H9 (cell line): ENCODE measurements around the gene PLCG1. TPM values are rescaled to one million over a fixed set of nuclear protein-coding genes. Genes with fewer than 3 reads are reported as not detected.

Source experiments
- DNase-seq: peaks from one replicate; pipeline ENCODE4 v3.0.0-alpha.2; 2017
- H2AFZ ChIP-seq: one replicate; pipeline ENCODE4 v1.6.1; 2013; ENCODE audit warnings: mild to moderate bottlenecking, low read length, control low read depth, moderate library complexity
- H2AK5ac ChIP-seq: 2 replicates; pipeline ENCODE4 v1.6.1; 2013; ENCODE audit warnings: low read length, control low read depth, mixed read lengths; ENCODE audit not compliant: insufficient read length
- H2BK120ac ChIP-seq: one replicate; pipeline ENCODE4 v1.6.1; 2013; ENCODE audit warnings: low read depth, mild to moderate bottlenecking, low read length, control low read depth, inconsistent platforms; ENCODE audit not compliant: poor library complexity, severe bottlenecking
- H2BK12ac ChIP-seq: 2 replicates; pipeline ENCODE4 v1.6.1; 2013; ENCODE audit warnings: low read length, control low read depth, mixed read lengths, low read depth; ENCODE audit not compliant: insufficient read length
- H2BK15ac ChIP-seq: 2 replicates; pipeline ENCODE4 v1.6.1; 2013; ENCODE audit warnings: low read depth, low read length, control low read depth
- H2BK20ac ChIP-seq: one replicate; pipeline ENCODE4 v1.6.1; 2013; ENCODE audit warnings: low read depth, mild to moderate bottlenecking, low read length, control low read depth, inconsistent platforms; ENCODE audit not compliant: poor library complexity, severe bottlenecking
- H2BK5ac ChIP-seq: 2 replicates; pipeline ENCODE4 v1.6.1; 2013; ENCODE audit warnings: low read length, control low read depth, mixed read lengths; ENCODE audit not compliant: insufficient read length
- H3K14ac ChIP-seq: 2 replicates; pipeline ENCODE4 v1.6.1; 2013; ENCODE audit warnings: low read length, control low read depth; ENCODE audit not compliant: insufficient read depth
- H3K18ac ChIP-seq: 2 replicates; pipeline ENCODE4 v1.6.1; 2013; ENCODE audit warnings: low read depth, mild to moderate bottlenecking, mixed read lengths, low read length, control low read depth; ENCODE audit not compliant: insufficient read length
- H3K23ac ChIP-seq: 2 replicates; pipeline ENCODE4 v1.6.1; 2013; ENCODE audit warnings: low read length, control low read depth, mixed read lengths, low read depth; ENCODE audit not compliant: insufficient read length
- H3K23me2 ChIP-seq: 2 replicates; pipeline ENCODE4 v1.6.1; 2013; ENCODE audit warnings: low read depth, mild to moderate bottlenecking, mixed read lengths, low read length, control low read depth; ENCODE audit not compliant: insufficient read length, poor library complexity, severe bottlenecking
- H3K27ac ChIP-seq: 2 replicates; pipeline ENCODE4 v1.5.1; 2013; ENCODE audit warnings: low read length, control low read depth, mixed read lengths, low read depth; ENCODE audit not compliant: insufficient read length
- H3K27me3 ChIP-seq: 2 replicates; pipeline ENCODE4 v1.6.1; 2013; ENCODE audit warnings: low read length, control low read depth, inconsistent platforms; ENCODE audit not compliant: insufficient read depth
- H3K4ac ChIP-seq: 2 replicates; pipeline ENCODE4 v1.6.1; 2013; ENCODE audit warnings: low read depth, mild to moderate bottlenecking, control low read depth, inconsistent platforms, low read length, moderate library complexity
- H3K4me1 ChIP-seq: 2 replicates; pipeline ENCODE4 v1.6.1; 2013; ENCODE audit warnings: low read length, control low read depth, inconsistent platforms; ENCODE audit not compliant: insufficient read depth
- H3K4me2 ChIP-seq: 2 replicates; pipeline ENCODE4 v1.6.1; 2013; ENCODE audit warnings: low read length, control low read depth, mixed read lengths; ENCODE audit not compliant: insufficient read length, insufficient read depth
- H3K56ac ChIP-seq: 2 replicates; pipeline ENCODE4 v1.6.1; 2013; ENCODE audit warnings: low read depth, mild to moderate bottlenecking, mixed read lengths, low read length, control low read depth; ENCODE audit not compliant: insufficient read length
- H3K79me1 ChIP-seq: 2 replicates; pipeline ENCODE4 v1.6.1; 2013; ENCODE audit warnings: low read depth, mild to moderate bottlenecking, moderate library complexity, low read length, control low read depth, inconsistent platforms; ENCODE audit not compliant: insufficient read depth, poor library complexity, severe bottlenecking
- H3K79me2 ChIP-seq: 2 replicates; pipeline ENCODE4 v1.6.1; 2013; ENCODE audit warnings: low read length, control low read depth, inconsistent platforms; ENCODE audit not compliant: insufficient read depth
- H3K9ac ChIP-seq: 2 replicates; pipeline ENCODE4 v1.6.1; 2013; ENCODE audit warnings: low read length, control low read depth, mixed read lengths; ENCODE audit not compliant: insufficient read length; ENCODE audit errors: extremely low read depth
- H3K9me3 ChIP-seq: one replicate; pipeline ENCODE4 v1.6.1; 2013; ENCODE audit warnings: low read depth, low read length, inconsistent platforms; ENCODE audit not compliant: control insufficient read depth
- H3T11ph ChIP-seq: one replicate; pipeline ENCODE4 v1.6.1; 2013; ENCODE audit warnings: mild to moderate bottlenecking, low read length, control low read depth, inconsistent platforms
- H4K20me1 ChIP-seq: one replicate; pipeline ENCODE4 v1.6.1; 2013; ENCODE audit not compliant: control insufficient read depth, insufficient read length, insufficient read depth
- H4K5ac ChIP-seq: 2 replicates; pipeline ENCODE4 v1.6.1; 2013; ENCODE audit warnings: low read depth, mild to moderate bottlenecking, mixed read lengths, low read length, control low read depth; ENCODE audit not compliant: insufficient read length
- H4K8ac ChIP-seq: replicated peaks from 2 replicates; pipeline ENCODE4 v1.6.1; 2013; ENCODE audit warnings: low read length, control low read depth, mixed read lengths, low read depth; ENCODE audit not compliant: insufficient read length
- H4K91ac ChIP-seq: 2 replicates; pipeline ENCODE4 v1.6.1; 2013; ENCODE audit warnings: low read depth, mild to moderate bottlenecking, moderate library complexity, mixed read lengths, low read length, control low read depth; ENCODE audit not compliant: insufficient read length
- H3K27ac Mint-ChIP-seq, 3 experiments: 2 replicates in 2 of 3; 3 replicates in 1 of 3; pipeline ENCODE4 v1.8.0; 2020 to 2021; ENCODE audit warnings: mixed read lengths in 3 of 3, mild to moderate bottlenecking in 1 of 3, moderate library complexity in 1 of 3
- H3K27me3 Mint-ChIP-seq: 2 replicates; pipeline ENCODE4 v1.8.0; 2021; ENCODE audit warnings: low read depth, mild to moderate bottlenecking, moderate library complexity, mixed read lengths
- H3K36me3 Mint-ChIP-seq, 3 experiments: 2 replicates in 2 of 3; 3 replicates in 1 of 3; pipeline ENCODE4 v1.8.0; 2020 to 2021; ENCODE audit warnings: low read depth in 3 of 3, mixed read lengths in 3 of 3; ENCODE audit not compliant: insufficient read depth in 1 of 3
- H3K4me1 Mint-ChIP-seq, 2 experiments: 2 replicates each; pipeline ENCODE4 v1.8.0; 2020; ENCODE audit warnings: mixed read lengths in 2 of 2
- H3K4me3 Mint-ChIP-seq, 2 experiments: 2 replicates in 1 of 2; 3 replicates in 1 of 2; pipeline ENCODE4 v1.8.0; 2020 to 2021; ENCODE audit warnings: mild to moderate bottlenecking in 2 of 2, mixed read lengths in 2 of 2, moderate library complexity in 1 of 2
- H3K9me3 Mint-ChIP-seq, 2 experiments: 2 replicates in 1 of 2; 3 replicates in 1 of 2; pipeline ENCODE4 v1.8.0; 2020; ENCODE audit warnings: mild to moderate bottlenecking in 2 of 2, mixed read lengths in 2 of 2, moderate library complexity in 1 of 2
- CTCF ChIP-seq: fragments of 200-600 bp; sonication (generic); conservative IDR thresholded peaks from 3 replicates; pipeline ENCODE4 v1.8.0; 2021; ENCODE audit warnings: antibody characterized with exemption, mild to moderate bottlenecking
- WGBS: extraction: QIAGEN DNeasy Blood & Tissue Kit; methylation state at CpG from one replicate; pipeline ENCODE4 v1.1.7; 2013; ENCODE audit warnings: missing lambda C conversion rate, low lambda C conversion rate, mixed read lengths; ENCODE audit not compliant: insufficient read length; ENCODE audit errors: extremely low coverage; 5-methylcytosine and 5-hydroxymethylcytosine counted together
- total RNA-seq: library from RNA; stranded (reverse); gene quantifications from 2 replicates; pipeline ENCODE4 v1.2.1, GENCODE V29; 2021

Gene PLCG1
- total RNA-seq, 1 experiment from 2014 or later: 171 TPM

- no peak for DNase-seq
- Histone ChIP-seq H2BK5ac (no peak overlapping the region), H3K18ac (no peak overlapping the region), H4K20me1 (no peaks in the 10 kb centered on the region), H3K79me1 (no peaks in the 10 kb centered on the region), H3K4me2 (no peak overlapping the region), H3K23ac (no peak overlapping the region), H4K8ac (no peak overlapping the region), H3K79me2 (no peaks in the 10 kb centered on the region), H2AK5ac (no peak overlapping the region), H4K5ac (no peak overlapping the region), H3K4ac (no peak overlapping the region), H3T11ph (no peak overlapping the region), H4K91ac (no peak overlapping the region), H3K27me3 (no peaks in the 10 kb centered on the region), H3K27ac (no peak overlapping the region), H3K9ac (no peak overlapping the region), H3K56ac (no peak overlapping the region), H2BK12ac (no peak overlapping the region), H2BK120ac (no peak overlapping the region), H2BK15ac (no peak overlapping the region), H3K9me3 (no peaks in the 10 kb centered on the region), H2AFZ (no peak overlapping the region), H3K23me2 (no peaks in the 10 kb centered on the region), H3K14ac (no peak overlapping the region), H3K4me1 (no peaks in the 10 kb centered on the region), H2BK20ac (no peak overlapping the region)
- Mint-ChIP-seq H3K27ac (peak overlapping the region in 2 of 3 experiments; percentile 10 to 88; a peak in 3 of 7 replicates), H3K27me3 (no peaks in the 10 kb centered on the region), H3K36me3 (peaks cover 33 to 78% (median 56%) of the 10 kb centered on the region in 3 experiments; a peak in 6 of 7 replicates), H3K9me3 (no peaks in the 10 kb centered on the region), H3K4me1 (peaks cover 0 to 7% of the 10 kb centered on the region in 2 experiments; a peak in 1 of 4 replicates), H3K4me3 (no peak overlapping the region)
- TF ChIP-seq CTCF: no peak
- WGBS: no CpG with 5 or more reads among the region's 3 CpGs
Observed at GRCh38 chr20:41087777-41088176, 49.6 kb upstream of the PLCG1 start.
